DND-41 (cell line): ENCODE results near the gene DSTN.

ENCODE experiments used
- ATAC-seq: fragments of 200-7000 bp; cut with Tn5 transposase; 3 replicates; pipeline ENCODE4 v1.9.1; 2021; ENCODE audit warnings: low read depth; ENCODE audit not compliant: insufficient read depth
- DNase-seq: peaks from one replicate; pipeline ENCODE4 v3.0.0-alpha.2; 2020
- H2AFZ ChIP-seq: 2 replicates; pipeline ENCODE4 v1.6.0; 2012; ENCODE audit warnings: low read depth, low read length
- H3K27ac ChIP-seq: 2 replicates; pipeline ENCODE4 v1.5.1; 2012; ENCODE audit warnings: low read length, inconsistent platforms
- H3K27me3 ChIP-seq: fragments of 200-600 bp; sonication (generic); 2 replicates; pipeline ENCODE4 v1.6.0; 2012; ENCODE audit warnings: low read length, mild to moderate bottlenecking, inconsistent platforms; ENCODE audit not compliant: insufficient read depth, poor library complexity
- H3K36me3 ChIP-seq: 2 replicates; pipeline ENCODE4 v1.5.1; 2012; ENCODE audit warnings: low read length, inconsistent platforms; ENCODE audit not compliant: insufficient read depth
- H3K4me1 ChIP-seq: 2 replicates; pipeline ENCODE4 v1.5.1; 2012; ENCODE audit warnings: mild to moderate bottlenecking, low read length; ENCODE audit not compliant: insufficient read depth
- H3K4me2 ChIP-seq: 2 replicates; pipeline ENCODE4 v1.6.0; 2012; ENCODE audit warnings: mild to moderate bottlenecking, moderate library complexity, low read length, inconsistent platforms; ENCODE audit not compliant: insufficient read depth
- H3K4me3 ChIP-seq, 2 experiments: fragments of 200-600 bp in 1 of 2; shearing (Covaris generic) in 1 of 2; 2 replicates each; pipeline ENCODE4 v1.5.1; 2012 to 2016; ENCODE audit warnings: inconsistent platforms in 2 of 2, low read length in 2 of 2, mild to moderate bottlenecking in 2 of 2, low read depth in 1 of 2, moderate library complexity in 1 of 2
- H3K79me2 ChIP-seq: 2 replicates; pipeline ENCODE4 v1.6.0; 2012; ENCODE audit warnings: low read length, inconsistent platforms; ENCODE audit not compliant: insufficient read depth
- H3K9ac ChIP-seq: 2 replicates; pipeline ENCODE4 v1.6.0; 2012; ENCODE audit warnings: low read depth, mild to moderate bottlenecking, inconsistent platforms, low read length, moderate library complexity
- H3K9me3 ChIP-seq: 2 replicates; pipeline ENCODE4 v1.5.1; 2012; ENCODE audit warnings: low read length, moderate library complexity, mild to moderate bottlenecking, inconsistent platforms; ENCODE audit not compliant: insufficient read depth, severe bottlenecking
- H4K20me1 ChIP-seq: 2 replicates; pipeline ENCODE4 v1.6.0; 2012; ENCODE audit warnings: low read length; ENCODE audit not compliant: insufficient read depth
- CTCF ChIP-seq: IDR thresholded peaks from 2 replicates; pipeline ENCODE4 v1.5.1; 2012; ENCODE audit warnings: borderline replicate concordance, low read length, moderate library complexity, mild to moderate bottlenecking; ENCODE audit not compliant: poor library complexity, severe bottlenecking; ENCODE audit errors: extremely low read depth
- EZH2 ChIP-seq: IDR thresholded peaks from 3 replicates; pipeline ENCODE4 v1.6.1; 2012; ENCODE audit warnings: borderline replicate concordance, low read depth, mild to moderate bottlenecking, moderate library complexity, low read length, inconsistent platforms; ENCODE audit not compliant: severe bottlenecking

Gene DSTN

GRCh38 chr20:17555106-17555505, 14.8 kb upstream of the DSTN start:
- DNase-seq (no peak), ATAC-seq (no peak)
- TF ChIP-seq EZH2, result no peak
- TF ChIP-seq CTCF, result no peak
- Histone ChIP-seq H3K4me3 (no peak overlapping the region), H3K27me3 (peaks cover 3% of the 10 kb centered on the region), H3K4me2 (no peak overlapping the region), H2AFZ (no peak overlapping the region), H3K4me1 (no peaks in the 10 kb centered on the region), H4K20me1 (no peaks in the 10 kb centered on the region), H3K79me2 (no peaks in the 10 kb centered on the region), H3K27ac (no peak overlapping the region), H3K9ac (no peak overlapping the region), H3K36me3 (no peaks in the 10 kb centered on the region), H3K9me3 (no peaks in the 10 kb centered on the region)

- H3K36me3 ChIP-seq, result no peaks in the 10 kb centered on the region
- no peaks in the 10 kb centered on the region for H4K20me1 ChIP-seq
- no peak overlapping the region for H3K27ac ChIP-seq
- ATAC-seq (no peak), DNase-seq (no peak)
- no peaks in the 10 kb centered on the region for H3K4me1 ChIP-seq
- no peak overlapping the region for H3K9ac ChIP-seq
- peaks cover 3% of the 10 kb centered on the region for H3K27me3 ChIP-seq
- no peaks in the 10 kb centered on the region for H3K79me2 ChIP-seq
- no peak overlapping the region for H3K4me3 ChIP-seq
- H3K4me2 ChIP-seq, result no peak overlapping the region
- no peak overlapping the region for H2AFZ ChIP-seq
- TF ChIP-seq CTCF (no peak), EZH2 (no peak)
- H3K9me3 ChIP-seq, result no peaks in the 10 kb centered on the region
Measured at GRCh38 chr20:17556837-17557674, 12.8 kb upstream of the DSTN start.

GRCh38 chr20:17557675-17558006, 12.2 kb upstream of the DSTN start:
- Histone ChIP-seq H3K9ac (no peak overlapping the region), H3K9me3 (no peaks in the 10 kb centered on the region), H3K4me2 (no peak overlapping the region), H3K27me3 (peaks cover 3% of the 10 kb centered on the region), H3K36me3 (no peaks in the 10 kb centered on the region), H3K79me2 (no peaks in the 10 kb centered on the region), H4K20me1 (no peaks in the 10 kb centered on the region), H3K4me3 (no peak overlapping the region), H3K4me1 (no peaks in the 10 kb centered on the region), H3K27ac (no peak overlapping the region), H2AFZ (no peak overlapping the region)
- ATAC-seq (no peak), DNase-seq (no peak)
- no peak for TF ChIP-seq CTCF
- TF ChIP-seq EZH2, result no peak
